K562 (cell line): ENCODE results near the gene ECE2. TPM values are rescaled to one million over a fixed set of nuclear protein-coding genes. Genes with fewer than 3 reads are reported as not detected.
A peak's percentile ranks its signal among the peaks of the same experiment; 100 is the strongest.

Source experiments
- ATAC-seq: fragments of 200-7000 bp; cut with Tn5 transposase; 3 replicates; pipeline ENCODE4 v1.9.1; 2020; ENCODE audit warnings: moderate library complexity
- BruUV-seq: library from RNA; stranded (reverse); fragments of 400-500 nt; replicated peaks from 2 replicates; lab custom pipeline; 2021; lab: Mats Ljungman, UMichigan
- CTCF ChIA-PET: fragments of 300-600 bp; formaldehyde crosslinking; extraction: SDS; loops from one replicate; lab custom pipeline; 2021; ENCODE audit warnings: low intra/inter-chr PET ratio; lab: Yijun Ruan, JAX
- POLR2A ChIA-PET: fragments of 300-600, 350-650 bp; sonication (Branson Sonifier 250); formaldehyde crosslinking; extraction: SDS; loops from one replicate; lab custom pipeline; 2021; ENCODE audit warnings: antibody characterized with exemption, inconsistent platforms; lab: Yijun Ruan, JAX
- DNase-seq, 4 experiments: peaks; one replicate each; pipeline versions ENCODE4 v3.0.0 to v3.0.0-alpha.2; 2011 to 2018; ENCODE audit warnings: low spot score in 3 of 4, mixed read lengths in 3 of 4; ENCODE audit errors: extremely low read depth in 1 of 4
- FAIRE-seq: peaks from 2 replicates; lab custom pipeline; 2011; peaks lifted over from hg19 to GRCh38; lab: Jason Lieb, UNC
- H2AFZ ChIP-seq: 2 replicates; pipeline ENCODE4 v1.6.0; 2011; ENCODE audit warnings: low read depth, low read length, control low read depth, inconsistent platforms
- H3K27ac ChIP-seq: fragments of 200-600 bp; 3 replicates; pipeline ENCODE4 v1.8.0; 2011; ENCODE audit warnings: low read depth, mild to moderate bottlenecking, control low read depth, inconsistent platforms, low read length, moderate library complexity, mixed read lengths; ENCODE audit errors: extremely low read depth
- H3K27me3 ChIP-seq, 2 experiments: fragments of 300-600 bp in 1 of 2; 2 replicates in 1 of 2; 3 replicates in 1 of 2; pipeline versions ENCODE4 v1.6.0 to v1.8.0; 2011; ENCODE audit warnings: inconsistent platforms in 2 of 2, low read length in 2 of 2, mild to moderate bottlenecking in 1 of 2, mixed read lengths in 1 of 2, moderate library complexity in 1 of 2; ENCODE audit not compliant: control insufficient read depth in 2 of 2, insufficient read depth in 2 of 2
- H3K36me3 ChIP-seq: fragments of 300-600 bp; 3 replicates; pipeline ENCODE4 v1.8.0; 2011; ENCODE audit warnings: mild to moderate bottlenecking, low read length, inconsistent platforms; ENCODE audit not compliant: control insufficient read depth, insufficient read depth
- H3K4me1 ChIP-seq, 2 experiments: fragments of 200-600 bp in 1 of 2; replicated peaks in 1 of 2; 2 replicates in 1 of 2; 3 replicates in 1 of 2; pipeline versions ENCODE4 v1.5.1 to v1.8.0; 2011; ENCODE audit warnings: inconsistent platforms in 2 of 2, low read length in 2 of 2, mild to moderate bottlenecking in 1 of 2, mixed read lengths in 1 of 2, moderate library complexity in 1 of 2; ENCODE audit not compliant: control insufficient read depth in 2 of 2, insufficient read depth in 2 of 2
- H3K4me2 ChIP-seq: 2 replicates; pipeline ENCODE4 v1.6.1; 2011; ENCODE audit warnings: low read length, control low read depth, inconsistent platforms, mixed read lengths; ENCODE audit not compliant: insufficient read depth
- H3K4me3 ChIP-seq: fragments of 200-600 bp; sonication (generic), shearing (Covaris generic); 2 replicates; pipeline ENCODE4 v1.5.1; 2016; ENCODE audit warnings: control low read depth, inconsistent platforms
- H3K79me2 ChIP-seq: fragments of 200-600 bp; 3 replicates; pipeline ENCODE4 v1.8.0; 2011; ENCODE audit warnings: low read length, inconsistent platforms; ENCODE audit not compliant: control insufficient read depth, insufficient read depth
- H3K9ac ChIP-seq, 2 experiments: 2 replicates each; pipeline versions ENCODE4 v1.6.0 to v1.6.1; 2011; ENCODE audit warnings: low read depth in 2 of 2, low read length in 2 of 2, control low read depth in 1 of 2, inconsistent platforms in 1 of 2, mild to moderate bottlenecking in 1 of 2, mixed read lengths in 1 of 2; ENCODE audit not compliant: insufficient read depth in 1 of 2
- H3K9me1 ChIP-seq: one replicate; pipeline ENCODE4 v1.6.0; 2011; ENCODE audit warnings: inconsistent platforms, mild to moderate bottlenecking, low read length, moderate library complexity; ENCODE audit not compliant: control insufficient read depth, insufficient read depth
- H3K9me3 ChIP-seq: replicated peaks from 2 replicates; pipeline ENCODE4 v1.5.1; 2011; ENCODE audit warnings: low read depth, low read length, inconsistent platforms; ENCODE audit not compliant: control insufficient read depth, insufficient read depth
- H4K20me1 ChIP-seq: replicated peaks from 2 replicates; pipeline ENCODE4 v1.6.1; 2011; ENCODE audit warnings: low read length, inconsistent platforms, mixed read lengths; ENCODE audit not compliant: control insufficient read depth, insufficient read depth
- HSF4 ChIP-seq: fragments of 250-450 bp; sonication (Bioruptor Pico); IDR thresholded peaks from 2 replicates; pipeline ENCODE4 v2.1.2; 2022; ENCODE audit warnings: mild to moderate bottlenecking, moderate library complexity, borderline replicate concordance
- NCOR1 ChIP-seq: fragments of 450-650 bp; IDR thresholded peaks from 2 replicates; pipeline ENCODE4 v1.6.1; 2016; ENCODE audit warnings: mild to moderate bottlenecking, moderate library complexity
- RBFOX2 ChIP-seq: fragments of 200-400 bp; formaldehyde crosslinking; IDR thresholded peaks from 2 replicates; pipeline ENCODE4 v1.6.1; 2017; ENCODE audit warnings: low read depth, mild to moderate bottlenecking, low read length, moderate library complexity
- RBM14 ChIP-seq: fragments of 200-400 bp; formaldehyde crosslinking; IDR thresholded peaks from 2 replicates; pipeline ENCODE4 v1.6.1; 2018; ENCODE audit warnings: low read depth, mild to moderate bottlenecking, low read length, moderate library complexity, borderline replicate concordance; ENCODE audit not compliant: insufficient read depth
- SNIP1 ChIP-seq: fragments of 450-650 bp; IDR thresholded peaks from 2 replicates; pipeline ENCODE4 v1.7.1; 2017; ENCODE audit warnings: low read depth, mild to moderate bottlenecking
- WGBS: fragments of 100-300 bp; shearing (Covaris generic); methylation state at CpG from one replicate; pipeline ENCODE4 v1.1.6; 2016; ENCODE audit warnings: low coverage, mixed read lengths; ENCODE audit not compliant: insufficient coverage; ENCODE audit errors: missing lambda C conversion rate; 5-methylcytosine and 5-hydroxymethylcytosine counted together
- in situ Hi-C: fragments of 300-500 bp; cut with MboI; formaldehyde crosslinking; loops from 4 replicates; pipeline ENCODE4 v1.15.0; 2018; ENCODE audit warnings: inconsistent platforms, mixed read lengths
- intact Hi-C: fragments of 100-400 bp; cut with micrococcal nuclease; formaldehyde crosslinking; loops from 2 replicates; pipeline ENCODE4 v1.14.2; 2022
- polyA plus RNA-seq, 8 experiments: library from polyadenylated mRNA; depleted of rRNA in 4 of 8; stranded (reverse) in 5 of 8; unstranded in 3 of 8; fragments of >200 nt; fragmentation: Nextera tagmentation in 2 of 8; fragmentation: Illumina TruSeq in 1 of 8; extraction: Ambion mirVana in 2 of 8; extraction: Trizol in 1 of 8; gene quantifications; 2 replicates each; pipeline versions ENCODE4 v1.2.1 to v1.2.3, GENCODE V29; 2011 to 2014; ENCODE audit warnings: inconsistent platforms in 1 of 8, missing spikeins in 1 of 8
- total RNA-seq, 7 experiments: library from RNA; depleted of rRNA in 6 of 7; stranded (reverse); fragments of >200 nt in 6 of 7; fragmentation: Illumina TruSeq in 2 of 7; extraction: Trizol in 2 of 7; gene quantifications; 2 replicates each; pipeline versions ENCODE4 v1.2.1 to v1.2.3, GENCODE V29; 2011 to 2021; ENCODE audit warnings: low replicate concordance in 1 of 7
- TF ChIP-seq, protein P1 (sequence below): sonication (generic); formaldehyde crosslinking; IDR thresholded peaks from 2 replicates; pipeline ENCODE4 v1.8.1; 2023; ENCODE audit warnings: missing genetic modification reagents, mild to moderate bottlenecking, borderline replicate concordance
- TF ChIP-seq, protein P2 (sequence below): fragments of 200-800 bp; sonication (Bioruptor generic); IDR thresholded peaks from 2 replicates; pipeline ENCODE4 v1.6.1; 2017; ENCODE audit warnings: missing genetic modification characterization, missing compliant biosample characterization

Gene ECE2
- total and polyA plus RNA-seq, 9 of the 15 experiments (the other 6 are each of a cell fraction or from before 2014, with no cell fraction given) = not detected

DNA sequence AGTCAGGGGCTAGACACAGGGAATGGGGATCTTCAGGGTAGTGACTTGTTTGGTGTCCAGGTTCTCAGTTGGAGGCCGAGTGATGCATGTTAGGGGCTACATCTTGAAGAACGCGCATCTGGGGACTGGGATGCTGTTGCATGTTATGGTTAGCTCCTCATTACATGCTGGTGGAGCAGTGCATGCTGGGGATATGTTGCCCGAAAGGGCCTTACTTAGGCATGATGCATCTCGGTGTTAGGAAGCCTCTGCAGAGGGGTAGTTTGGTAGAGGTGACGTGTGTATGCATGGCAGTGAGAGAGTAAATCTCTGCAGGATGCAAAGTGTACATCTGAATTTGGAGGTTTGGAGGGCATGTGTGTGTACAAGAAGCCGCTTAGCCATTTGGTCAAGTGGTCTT is 41.0 kb downstream of the ECE2 start (continued):
- no peak for TF ChIP-seq NCOR1
- TF ChIP-seq, all 486 proteins: peak for 0

DNA sequence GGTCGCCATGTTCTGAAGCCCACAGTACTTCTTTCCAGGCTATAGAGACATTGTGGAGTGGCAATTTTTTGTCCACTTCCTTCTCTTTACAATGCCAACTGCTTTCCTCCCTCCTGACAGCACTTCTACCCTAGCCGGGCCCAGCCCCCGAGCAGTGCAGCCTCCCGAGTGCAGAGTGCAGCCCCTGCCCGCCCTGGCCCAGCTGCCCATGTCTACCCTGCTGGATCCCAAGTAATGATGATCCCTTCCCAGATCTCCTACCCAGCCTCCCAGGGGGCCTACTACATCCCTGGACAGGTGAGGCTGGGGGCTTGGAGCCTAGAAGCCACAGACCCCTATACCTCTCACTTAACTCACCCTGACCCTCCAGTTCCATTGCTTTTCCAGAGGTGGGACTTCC is 41.4 kb downstream of the ECE2 start:
- in situ Hi-C loops = no loop called here

DNA sequence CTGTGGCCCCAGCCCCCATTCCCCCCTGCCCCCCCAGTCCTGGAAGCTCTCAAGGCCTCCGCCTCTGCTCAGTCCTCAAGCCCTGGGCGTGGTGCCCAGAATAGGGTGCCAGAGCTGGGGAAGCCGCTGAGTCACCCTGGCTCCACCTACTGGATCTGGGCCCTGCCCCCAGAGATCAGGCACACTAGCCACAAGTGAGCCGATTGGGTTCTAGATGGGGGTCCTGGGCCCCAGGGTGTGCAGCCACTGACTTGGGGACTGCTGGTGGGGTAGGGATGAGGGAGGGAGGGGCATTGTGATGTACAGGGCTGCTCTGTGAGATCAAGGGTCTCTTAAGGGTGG is 44.3 kb downstream of the ECE2 start:
- in situ Hi-C loops = no loop called here
- TF ChIP-seq, protein P1, sequence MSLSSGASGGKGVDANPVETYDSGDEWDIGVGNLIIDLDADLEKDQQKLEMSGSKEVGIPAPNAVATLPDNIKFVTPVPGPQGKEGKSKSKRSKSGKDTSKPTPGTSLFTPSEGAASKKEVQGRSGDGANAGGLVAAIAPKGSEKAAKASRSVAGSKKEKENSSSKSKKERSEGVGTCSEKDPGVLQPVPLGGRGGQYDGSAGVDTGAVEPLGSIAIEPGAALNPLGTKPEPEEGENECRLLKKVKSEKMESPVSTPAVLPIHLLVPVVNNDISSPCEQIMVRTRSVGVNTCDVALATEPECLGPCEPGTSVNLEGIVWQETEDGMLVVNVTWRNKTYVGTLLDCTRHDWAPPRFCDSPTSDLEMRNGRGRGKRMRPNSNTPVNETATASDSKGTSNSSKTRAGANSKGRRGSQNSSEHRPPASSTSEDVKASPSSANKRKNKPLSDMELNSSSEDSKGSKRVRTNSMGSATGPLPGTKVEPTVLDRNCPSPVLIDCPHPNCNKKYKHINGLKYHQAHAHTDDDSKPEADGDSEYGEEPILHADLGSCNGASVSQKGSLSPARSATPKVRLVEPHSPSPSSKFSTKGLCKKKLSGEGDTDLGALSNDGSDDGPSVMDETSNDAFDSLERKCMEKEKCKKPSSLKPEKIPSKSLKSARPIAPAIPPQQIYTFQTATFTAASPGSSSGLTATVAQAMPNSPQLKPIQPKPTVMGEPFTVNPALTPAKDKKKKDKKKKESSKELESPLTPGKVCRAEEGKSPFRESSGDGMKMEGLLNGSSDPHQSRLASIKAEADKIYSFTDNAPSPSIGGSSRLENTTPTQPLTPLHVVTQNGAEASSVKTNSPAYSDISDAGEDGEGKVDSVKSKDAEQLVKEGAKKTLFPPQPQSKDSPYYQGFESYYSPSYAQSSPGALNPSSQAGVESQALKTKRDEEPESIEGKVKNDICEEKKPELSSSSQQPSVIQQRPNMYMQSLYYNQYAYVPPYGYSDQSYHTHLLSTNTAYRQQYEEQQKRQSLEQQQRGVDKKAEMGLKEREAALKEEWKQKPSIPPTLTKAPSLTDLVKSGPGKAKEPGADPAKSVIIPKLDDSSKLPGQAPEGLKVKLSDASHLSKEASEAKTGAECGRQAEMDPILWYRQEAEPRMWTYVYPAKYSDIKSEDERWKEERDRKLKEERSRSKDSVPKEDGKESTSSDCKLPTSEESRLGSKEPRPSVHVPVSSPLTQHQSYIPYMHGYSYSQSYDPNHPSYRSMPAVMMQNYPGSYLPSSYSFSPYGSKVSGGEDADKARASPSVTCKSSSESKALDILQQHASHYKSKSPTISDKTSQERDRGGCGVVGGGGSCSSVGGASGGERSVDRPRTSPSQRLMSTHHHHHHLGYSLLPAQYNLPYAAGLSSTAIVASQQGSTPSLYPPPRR (CRISPR knock-in tag) = no peak
- no peak for TF ChIP-seq RBM14
- no peak for TF ChIP-seq SNIP1
- TF ChIP-seq, protein P2, sequence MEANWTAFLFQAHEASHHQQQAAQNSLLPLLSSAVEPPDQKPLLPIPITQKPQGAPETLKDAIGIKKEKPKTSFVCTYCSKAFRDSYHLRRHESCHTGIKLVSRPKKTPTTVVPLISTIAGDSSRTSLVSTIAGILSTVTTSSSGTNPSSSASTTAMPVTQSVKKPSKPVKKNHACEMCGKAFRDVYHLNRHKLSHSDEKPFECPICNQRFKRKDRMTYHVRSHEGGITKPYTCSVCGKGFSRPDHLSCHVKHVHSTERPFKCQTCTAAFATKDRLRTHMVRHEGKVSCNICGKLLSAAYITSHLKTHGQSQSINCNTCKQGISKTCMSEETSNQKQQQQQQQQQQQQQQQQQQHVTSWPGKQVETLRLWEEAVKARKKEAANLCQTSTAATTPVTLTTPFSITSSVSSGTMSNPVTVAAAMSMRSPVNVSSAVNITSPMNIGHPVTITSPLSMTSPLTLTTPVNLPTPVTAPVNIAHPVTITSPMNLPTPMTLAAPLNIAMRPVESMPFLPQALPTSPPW = peak; percentile 64

More for the DNA sequence above, 41.4 kb downstream of the ECE2 start:
- ChIA-PET POLR2A (interaction anchor here (0.6 to 1.5 kb wide), 6 partner anchors 9 to 96 kb away, joined by 3 to 4 read pairs (median 3); no protein-coding TSS in a partner anchor), CTCF (no interaction called here)
- Histone ChIP-seq H3K27ac (no peak overlapping the region; the same call in 2 of the 3 replicates), H3K9me3 (no peaks in the 10 kb centered on the region), H2AFZ (no peak overlapping the region), H3K36me3 (peaks cover 69% of the 10 kb centered on the region), H3K79me2 (peaks cover 77% of the 10 kb centered on the region), H4K20me1 (peaks cover 41% of the 10 kb centered on the region), H3K4me3 (0 out of 2 replicates have a peak overlapping the region, but pooled peaks have one; percentile 14), H3K4me2 (peak overlapping the region; percentile 99), H3K9me1 (peaks cover 13% of the 10 kb centered on the region), H3K27me3 (no peaks in the 10 kb centered on the region), H3K9ac (peak overlapping the region in 1 of 2 experiments; percentile 100; a peak in 2 of 4 replicates), H3K4me1 (peaks cover 13 to 39% of the 10 kb centered on the region in 2 experiments; a peak in 4 of 5 replicates)
- intact Hi-C loops = no loop called here
- DNase-seq (no peak), ATAC-seq (no peak), FAIRE-seq (no peak)
- TF ChIP-seq RBFOX2 (0 out of 2 replicates have a peak, but pooled peaks have one; percentile 43), HSF4 (no peak)
- BruUV-seq = TSS peak; percentile 38
- WGBS = 81% methylated on average over 5 of the region's 5 CpGs

More for the DNA sequence above, 44.3 kb downstream of the ECE2 start:
- peaks cover 79% of the 10 kb centered on the region for H3K79me2 ChIP-seq
- intact Hi-C loops = no loop called here
- no peaks in the 10 kb centered on the region for H3K27me3 ChIP-seq
- peaks cover 13 to 35% of the 10 kb centered on the region in 2 experiments; a peak in 4 of 5 replicates for H3K4me1 ChIP-seq
- CTCF ChIA-PET = no interaction called here
- ATAC-seq = peak; percentile 15
- H3K36me3 ChIP-seq = peaks cover 98% of the 10 kb centered on the region
- peaks cover 13% of the 10 kb centered on the region for H3K9me1 ChIP-seq
- H3K4me3 ChIP-seq = no peak overlapping the region
- BruUV-seq = no TSS peak
- H4K20me1 ChIP-seq = peaks cover 55% of the 10 kb centered on the region
- H3K9me3 ChIP-seq = no peaks in the 10 kb centered on the region
- peak in 3 of 4 experiments; percentile 39 to 49 (median 49) for DNase-seq
- FAIRE-seq = no peak
- WGBS = 78% methylated on average over 4 of the region's 4 CpGs
- no peak overlapping the region for H3K27ac ChIP-seq
- POLR2A ChIA-PET = interaction anchor here (0.9 to 3.6 kb wide), 3 partner anchors 11 to 17 kb away, joined by 4 to 15 read pairs (median 5); no protein-coding TSS in a partner anchor
- no peak overlapping the region for H2AFZ ChIP-seq
- H3K4me2 ChIP-seq = no peak overlapping the region
- peak overlapping the region in 1 of 2 experiments; percentile 28; a peak in 1 of 4 replicates for H3K9ac ChIP-seq
